GM18511 (cell line): ENCODE results near the gene LDLRAD4.
"Not testable (repeated sequence)": the region's sequence is repeated elsewhere in the genome, so short reads cannot be mapped to it uniquely, and the experiment has no call there.

ENCODE experiments used
- ATAC-seq: cut with Tn5 transposase; IDR thresholded peaks from one replicate; pipeline ENCODE4 v1.9.1; 2021; ENCODE audit warnings: mild to moderate bottlenecking, moderate library complexity; ENCODE audit not compliant: unreplicated experiment

The LDLRAD4 gene

GRCh38 chr18:13324880-13325279 lies 106.3 kb downstream of the LDLRAD4 start:
- no peak for ATAC-seq

GRCh38 chr18:13328213-13328612 lies 109.7 kb downstream of the LDLRAD4 start:
- no peak for ATAC-seq

- ATAC-seq, result no peak
These were observed 112.4 kb downstream of the LDLRAD4 start for GRCh38 chr18:13330996-13331395.

- no peak for ATAC-seq
These were observed 113.3 kb downstream of the LDLRAD4 start for GRCh38 chr18:13331846-13332245.

- ATAC-seq, result no peak
These were observed 114.3 kb downstream of the LDLRAD4 start for GRCh38 chr18:13332874-13333273.

GRCh38 chr18:13335903-13336302 lies 117.3 kb downstream of the LDLRAD4 start:
- no peak for ATAC-seq

- no peak for ATAC-seq
These were observed 118.3 kb downstream of the LDLRAD4 start for GRCh38 chr18:13336841-13337240.

GRCh38 chr18:13337369-13337768 lies 118.8 kb downstream of the LDLRAD4 start:
- no peak for ATAC-seq

GRCh38 chr18:13338318-13338717 lies 119.8 kb downstream of the LDLRAD4 start:
- ATAC-seq, result no peak

GRCh38 chr18:13339653-13340052 lies 121.1 kb downstream of the LDLRAD4 start:
- no peak for ATAC-seq

GRCh38 chr18:13346449-13346848 lies 127.9 kb downstream of the LDLRAD4 start:
- ATAC-seq, result not testable (repeated sequence)

- ATAC-seq, result no peak
These were observed 134.7 kb downstream of the LDLRAD4 start for GRCh38 chr18:13353084-13353823.

- no peak for ATAC-seq
These were observed 135.8 kb downstream of the LDLRAD4 start for GRCh38 chr18:13354402-13354801.

- no peak for ATAC-seq
These were observed 137.5 kb downstream of the LDLRAD4 start for GRCh38 chr18:13356032-13356431.

GRCh38 chr18:13357289-13357688 lies 138.7 kb downstream of the LDLRAD4 start:
- ATAC-seq, result no peak

GRCh38 chr18:13359210-13359609 lies 140.7 kb downstream of the LDLRAD4 start:
- no peak for ATAC-seq

GRCh38 chr18:13361431-13361830 lies 142.9 kb downstream of the LDLRAD4 start:
- ATAC-seq, result no peak

- ATAC-seq, result no peak
These were observed 143.5 kb downstream of the LDLRAD4 start for GRCh38 chr18:13362051-13362450.

GRCh38 chr18:13362607-13363006 lies 144.0 kb downstream of the LDLRAD4 start:
- ATAC-seq, result no peak

GRCh38 chr18:13363359-13363758 lies 144.8 kb downstream of the LDLRAD4 start:
- ATAC-seq, result no peak

GRCh38 chr18:13364721-13365205 lies 146.2 kb downstream of the LDLRAD4 start:
- ATAC-seq, result no peak

GRCh38 chr18:13366131-13366530 lies 147.6 kb downstream of the LDLRAD4 start:
- ATAC-seq, result no peak

- no peak for ATAC-seq
These were observed 148.0 kb downstream of the LDLRAD4 start for GRCh38 chr18:13366541-13366940.
